GM18951 (cell line): ENCODE measurements around the gene CEP89.

Experiments used
- POLR2A ChIP-seq: IDR thresholded peaks from 4 replicates; pipeline ENCODE4 v1.6.1; 2011; ENCODE audit warnings: mild to moderate bottlenecking; ENCODE audit not compliant: insufficient read length, insufficient read depth; ENCODE audit errors: extremely low read depth
- in situ Hi-C: fragments of 300-500 bp; cut with MboI; formaldehyde crosslinking; loops from one replicate; pipeline ENCODE4 v1.12.0; 2022; ENCODE audit warnings: low sequenced_read_pairs, mixed read lengths, inconsistent platforms; ENCODE audit not compliant: unreplicated experiment

Gene CEP89

DNA sequence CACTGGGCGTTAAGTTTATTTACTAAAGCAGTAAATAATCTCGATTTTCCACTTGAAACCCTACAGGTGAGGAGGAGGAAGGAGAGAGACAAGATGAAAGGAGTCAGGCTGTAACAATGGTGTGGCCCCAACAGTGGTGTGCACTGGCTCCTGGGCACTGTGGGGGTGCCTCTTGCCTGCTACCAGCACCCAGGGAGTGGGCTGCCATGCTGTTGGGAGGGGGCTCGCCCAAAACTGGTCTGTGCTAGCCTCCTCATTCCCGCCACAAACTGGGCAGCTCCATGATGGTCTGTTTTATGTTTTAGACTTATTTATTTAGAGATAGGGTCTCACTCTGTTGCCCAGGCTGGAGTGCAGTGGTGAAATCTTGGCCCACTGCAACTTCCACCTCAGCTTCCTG is 52.4 kb downstream of the CEP89 start:
- TF ChIP-seq POLR2A, result no peak

DNA sequence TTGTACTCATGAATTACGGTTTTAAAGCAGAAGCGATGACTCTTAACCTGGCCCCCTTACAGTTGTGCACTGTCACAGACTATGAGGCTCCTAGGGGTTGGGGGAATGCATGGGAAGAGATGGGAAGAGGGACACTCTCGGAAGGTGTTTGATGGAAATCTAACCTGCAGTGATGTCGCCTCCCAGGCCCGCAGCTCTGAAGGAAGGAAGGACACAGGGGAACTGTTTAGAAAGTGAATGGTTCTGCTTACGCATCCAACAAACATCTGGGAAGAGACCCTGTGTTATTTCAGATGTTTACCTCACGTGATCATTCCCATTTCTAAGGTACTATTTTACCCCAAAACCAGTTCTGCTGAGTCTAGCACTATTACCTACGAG is 54.2 kb downstream of the CEP89 start:
- in situ Hi-C loops, result no loop called here
- no peak for TF ChIP-seq POLR2A

More for the DNA sequence above, 52.4 kb downstream of the CEP89 start:
- in situ Hi-C loops, result no loop called here

DNA sequence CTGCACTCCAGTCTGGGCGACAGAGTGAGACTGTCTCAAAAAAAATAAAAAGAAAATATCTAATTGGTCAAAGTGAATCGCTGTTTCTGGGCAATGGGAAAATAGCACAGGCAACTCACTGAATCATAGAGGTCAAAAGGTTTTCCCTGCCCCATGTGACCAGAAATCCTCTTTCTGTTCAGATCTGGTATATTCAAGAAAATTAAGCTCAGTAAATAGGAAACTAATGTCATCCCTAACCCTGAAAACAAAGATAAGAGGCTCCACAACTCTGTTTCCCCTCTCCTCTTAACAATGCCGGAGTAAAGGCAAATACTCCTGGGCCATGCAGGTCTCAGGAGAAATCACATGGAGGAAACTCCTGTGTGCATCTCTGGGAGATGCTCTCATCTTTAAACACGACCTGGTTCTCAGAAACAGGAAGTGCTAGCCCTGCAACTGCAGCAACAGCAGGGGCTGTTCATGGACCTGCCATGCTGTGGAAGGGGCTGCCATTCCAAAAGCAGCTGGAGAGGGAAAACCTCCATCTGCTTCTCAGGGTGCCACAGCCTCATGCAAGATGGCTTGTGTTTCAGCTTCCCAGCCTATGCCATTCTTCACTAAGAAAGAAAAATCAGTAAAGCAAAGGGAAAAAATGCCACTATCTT is 54.7 kb downstream of the CEP89 start:
- in situ Hi-C loops, result no loop called here
- TF ChIP-seq POLR2A, result no peak

DNA sequence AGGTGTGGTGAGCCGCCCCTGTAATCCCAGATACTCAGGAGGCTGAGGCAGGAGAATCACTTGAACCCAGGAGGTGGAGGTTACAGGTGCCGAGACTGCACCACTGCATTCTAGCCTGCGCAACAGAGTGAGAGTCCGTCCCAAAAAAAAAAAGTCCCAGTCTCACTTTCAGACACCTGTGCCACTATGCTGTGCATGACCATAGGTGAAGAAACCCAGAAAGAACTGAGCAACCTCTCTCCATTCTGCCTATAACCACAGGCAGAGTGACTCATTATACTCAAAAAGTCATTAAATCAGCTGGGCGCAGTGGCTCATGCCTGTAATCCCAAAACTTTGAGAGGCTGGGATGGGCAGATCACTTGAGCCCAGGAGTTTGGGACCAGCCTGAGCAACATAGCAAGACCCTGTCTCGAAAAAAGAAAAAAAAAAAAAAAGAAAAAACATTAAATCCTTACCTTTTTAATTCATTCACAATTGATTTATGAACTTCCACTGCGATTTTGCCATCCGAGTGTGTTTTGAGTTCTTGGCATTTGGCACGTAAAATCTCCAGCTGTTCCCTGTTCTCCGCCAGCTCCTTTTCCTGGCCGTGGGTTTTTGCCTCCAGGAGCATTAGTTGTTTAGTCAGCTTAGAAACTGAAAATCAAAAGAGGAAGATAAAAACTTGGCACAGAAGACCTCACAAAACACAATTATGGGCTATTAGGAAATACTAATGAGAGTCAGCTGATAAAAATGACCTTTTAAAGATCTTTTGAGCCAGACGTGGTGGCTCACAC is 56.7 kb downstream of the CEP89 start:
- no peak for TF ChIP-seq POLR2A
- in situ Hi-C loops, result no loop called here

DNA sequence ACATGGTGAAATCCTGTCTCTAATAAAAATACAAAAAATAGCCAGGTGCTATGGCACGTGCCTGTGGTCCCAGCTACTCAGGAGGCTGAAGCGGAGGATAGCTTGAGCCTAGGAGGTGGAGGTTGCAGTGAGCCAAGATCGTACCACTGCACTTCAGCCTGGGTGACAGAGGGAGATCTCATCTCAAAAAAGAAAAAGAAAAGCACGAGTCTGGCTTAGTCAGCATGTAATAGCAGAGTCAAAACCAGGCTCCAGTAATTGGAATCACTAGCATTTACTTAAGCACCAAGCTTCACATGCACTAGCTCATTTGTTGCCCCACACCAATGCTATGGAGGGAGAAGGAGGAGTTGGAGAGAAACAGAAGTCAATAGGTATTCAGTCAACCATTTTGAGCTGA is 60.3 kb downstream of the CEP89 start:
- in situ Hi-C loops, result no loop called here
- TF ChIP-seq POLR2A, result no peak

DNA sequence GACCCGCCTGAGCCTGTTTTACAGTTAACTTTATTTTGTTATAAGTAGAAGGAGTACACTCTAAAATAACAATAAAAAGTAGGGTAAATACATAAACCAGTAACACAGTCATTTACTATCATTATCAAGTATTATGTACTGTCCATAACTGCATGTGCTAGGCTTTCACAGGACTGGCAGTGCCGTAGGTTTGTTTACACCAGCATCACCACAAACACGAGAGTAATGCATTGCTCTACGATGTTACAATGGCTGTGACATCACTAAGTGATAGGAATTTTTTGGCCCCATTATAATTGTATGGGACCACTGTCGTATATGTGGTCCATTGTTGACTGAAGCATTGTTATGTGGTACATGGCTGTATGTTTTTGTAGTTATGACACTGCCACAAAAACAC is 60.9 kb downstream of the CEP89 start:
- no peak for TF ChIP-seq POLR2A
- in situ Hi-C loops, result no loop called here

DNA sequence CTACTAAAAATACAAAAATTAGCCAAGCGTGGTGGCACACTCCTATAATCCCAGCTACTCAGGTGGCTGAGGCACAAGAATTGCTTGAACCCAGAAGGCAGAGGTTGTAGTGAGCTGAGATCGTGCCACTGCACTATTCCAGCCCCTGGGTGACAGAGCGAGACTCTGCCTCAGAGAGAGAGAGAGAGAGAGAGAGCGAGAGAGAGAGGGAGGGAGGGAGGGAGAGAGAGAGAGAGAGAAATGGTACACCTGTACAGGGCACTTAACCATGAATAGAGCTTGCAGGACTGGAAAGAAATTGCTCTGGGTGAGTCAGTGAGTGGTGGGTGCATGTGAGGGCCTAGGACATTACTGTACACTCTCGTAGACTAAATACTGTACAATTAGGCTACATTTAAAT is 61.7 kb downstream of the CEP89 start:
- in situ Hi-C loops, result no loop called here

DNA sequence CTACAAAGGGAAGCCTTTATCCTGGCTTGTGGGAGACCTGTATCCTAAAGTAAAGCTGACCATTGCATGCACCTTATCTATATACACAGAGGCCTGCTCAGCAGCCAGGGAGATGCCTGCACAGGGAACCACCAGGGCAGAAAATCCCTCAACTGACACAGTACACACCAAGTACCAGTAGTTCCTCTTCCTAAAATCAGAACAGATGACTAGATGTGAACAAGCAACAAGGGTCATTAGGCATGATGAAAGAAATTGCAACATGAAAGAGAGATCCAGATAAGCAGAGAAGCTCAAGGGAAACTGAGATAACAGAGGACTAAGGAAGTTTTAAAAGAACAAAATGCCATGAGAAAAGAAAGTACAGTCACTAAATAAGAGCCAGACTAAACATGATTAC is 62.5 kb downstream of the CEP89 start:
- in situ Hi-C loops, result no loop called here
- TF ChIP-seq POLR2A, result no peak

More for the DNA sequence above, 61.7 kb downstream of the CEP89 start:
- TF ChIP-seq POLR2A, result no peak

DNA sequence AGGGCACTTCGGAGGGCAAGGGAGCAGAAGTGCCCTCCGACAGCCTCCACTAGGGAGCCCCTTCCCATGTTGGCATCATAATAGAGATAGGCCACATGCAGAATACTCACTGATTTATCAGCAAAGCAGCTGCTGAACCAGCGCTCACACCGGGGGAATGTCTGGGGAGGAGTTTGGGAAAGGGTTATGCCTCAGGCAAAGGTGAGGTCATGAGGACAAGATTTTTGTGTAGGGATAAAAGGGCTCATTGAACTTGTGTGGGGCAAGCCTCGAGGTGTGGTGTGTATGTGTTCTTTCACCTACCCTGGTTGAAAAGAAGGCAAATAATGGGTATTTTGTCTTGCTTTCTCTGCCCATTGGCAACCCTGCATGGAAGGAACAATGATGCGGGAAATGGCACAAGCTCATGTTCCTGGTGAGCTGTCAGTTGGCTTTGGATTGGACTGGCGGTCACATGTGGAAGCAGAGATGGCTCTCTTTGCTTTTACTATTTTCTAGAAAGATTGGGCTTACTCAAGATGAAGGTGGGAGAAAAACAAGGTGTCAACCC is 63.0 kb downstream of the CEP89 start:
- TF ChIP-seq POLR2A, result no peak
- in situ Hi-C loops, result no loop called here

DNA sequence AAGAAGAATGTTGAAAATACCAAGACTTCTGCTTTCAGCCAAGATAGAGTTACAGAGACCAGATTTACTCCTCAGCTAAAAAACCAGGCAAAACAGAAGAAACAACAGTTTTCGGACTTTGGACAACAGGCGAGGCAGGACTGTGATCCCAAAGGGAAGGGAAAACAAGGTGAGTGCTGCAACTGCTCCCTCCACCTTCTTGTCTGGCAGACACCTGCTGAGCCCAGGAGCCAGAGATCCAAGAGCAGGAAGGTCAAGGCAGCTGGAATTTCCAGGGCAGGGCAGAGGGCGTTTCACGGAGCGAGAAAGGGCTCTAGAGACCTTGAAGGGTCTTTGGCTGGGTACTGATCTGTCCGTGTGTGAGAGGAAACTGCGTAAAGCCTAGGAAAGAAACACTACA is 69.3 kb downstream of the CEP89 start:
- in situ Hi-C loops, result no loop called here
- no peak for TF ChIP-seq POLR2A

DNA sequence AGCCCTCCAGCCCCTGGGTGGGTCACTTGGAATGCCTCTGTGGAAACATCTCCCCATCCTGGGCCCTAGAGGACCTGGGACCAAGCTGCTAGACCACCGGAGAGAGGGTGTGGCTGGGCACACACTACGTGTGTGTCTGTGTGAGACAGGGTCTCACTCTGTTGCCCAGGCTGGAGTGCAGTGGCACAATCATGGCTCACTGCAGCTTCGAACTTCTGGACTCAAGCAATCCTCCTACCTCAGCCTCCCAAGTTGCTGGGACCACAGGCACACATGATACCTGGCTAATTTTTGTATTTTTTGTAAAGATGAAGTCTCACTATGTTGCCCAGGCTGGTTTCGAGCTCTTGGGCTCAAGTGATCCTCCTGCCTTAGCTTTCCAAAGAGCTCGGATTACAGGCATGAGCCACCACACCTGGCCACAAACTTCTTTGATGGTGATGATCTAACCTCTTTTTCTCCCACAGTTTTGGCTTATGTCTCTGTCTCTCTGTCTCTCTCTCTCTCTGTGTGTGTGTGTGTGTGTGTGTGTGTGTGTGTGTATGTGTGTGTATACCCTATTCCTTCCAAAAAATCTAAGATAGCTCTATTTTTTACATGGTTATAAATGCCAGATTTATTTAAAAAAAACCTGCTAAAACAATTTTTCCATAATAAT is 70.1 kb downstream of the CEP89 start:
- in situ Hi-C loops, result no loop called here
- TF ChIP-seq POLR2A, result no peak

DNA sequence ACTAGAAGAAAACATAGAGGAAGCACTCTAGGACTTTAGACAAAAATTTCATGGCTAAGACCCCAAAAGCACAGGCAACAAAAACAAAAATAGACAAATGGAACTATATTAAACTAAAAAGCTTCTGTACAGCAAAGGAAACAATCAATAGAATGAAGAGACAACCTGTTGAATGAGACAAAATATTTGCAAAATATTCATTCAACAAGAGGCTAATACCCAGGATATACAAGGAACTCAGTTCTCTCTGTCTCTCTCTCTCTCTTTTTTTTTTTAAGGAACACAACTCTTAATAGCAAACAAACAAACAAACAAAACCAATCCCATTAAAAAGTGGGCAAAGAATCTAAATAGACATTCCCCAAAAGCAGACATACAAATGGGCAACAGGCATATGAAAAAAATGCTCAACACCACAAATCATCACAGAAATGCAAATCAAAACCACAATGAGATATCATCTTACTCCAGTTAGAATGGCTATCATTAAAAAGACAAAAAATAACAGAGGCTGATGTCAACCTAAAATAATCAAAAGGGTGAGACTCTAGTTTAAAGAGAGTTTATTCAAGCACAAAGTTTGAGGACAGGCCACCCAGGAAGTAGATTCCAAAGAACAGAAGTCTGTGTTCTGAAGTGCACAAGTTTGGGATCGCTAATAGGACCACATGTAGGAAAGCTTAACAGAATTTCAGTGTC is 75.1 kb downstream of the CEP89 start:
- in situ Hi-C loops, result no loop called here

DNA sequence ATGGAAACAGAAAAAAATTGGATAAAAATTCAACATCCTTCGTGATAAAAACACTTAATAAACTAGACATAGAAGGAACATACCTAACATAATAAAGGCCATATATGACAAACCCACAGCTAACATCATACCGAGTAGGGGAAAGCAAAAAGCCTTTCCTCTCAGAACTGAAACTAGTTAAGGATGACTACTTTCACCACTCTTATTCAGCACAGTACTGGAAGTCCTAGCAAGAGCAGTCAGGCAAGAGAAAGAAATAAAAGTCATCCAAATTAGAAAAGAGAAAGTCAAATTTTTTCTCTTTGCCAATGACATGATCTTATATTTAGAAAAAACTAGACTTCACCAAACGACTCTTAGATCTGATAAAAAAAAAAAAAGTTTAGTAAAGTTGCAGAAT is 76.4 kb downstream of the CEP89 start:
- in situ Hi-C loops, result no loop called here
- no peak for TF ChIP-seq POLR2A

More for the DNA sequence above, 75.1 kb downstream of the CEP89 start:
- no peak for TF ChIP-seq POLR2A
